HT-29 (cell line): ENCODE results near the gene KNDC1. TPM values are rescaled to one million over a fixed set of nuclear protein-coding genes. Genes with fewer than 3 reads are reported as not detected.
A peak's percentile ranks its signal among the peaks of the same experiment; 100 is the strongest.
"Not testable (repeated sequence)": the region's sequence is repeated elsewhere in the genome, so short reads cannot be mapped to it uniquely, and the experiment has no call there.

Experiments
- DNase-seq: peaks from one replicate; pipeline ENCODE4 v3.0.0-alpha.2; 2015; ENCODE audit warnings: low spot score
- total RNA-seq: library from RNA; depleted of rRNA; stranded (reverse); fragments of >200 nt; shearing (Covaris generic); gene quantifications from 2 replicates; pipeline ENCODE4 v1.2.3, GENCODE V29; 2014

KNDC1 gene
- total RNA-seq, 1 experiment from 2014 or later, result 0.08 TPM

- peak; percentile 71 for DNase-seq
These were observed 99.0 kb downstream of the KNDC1 start for GRCh38 chr10:133258818-133259601.

DNA sequence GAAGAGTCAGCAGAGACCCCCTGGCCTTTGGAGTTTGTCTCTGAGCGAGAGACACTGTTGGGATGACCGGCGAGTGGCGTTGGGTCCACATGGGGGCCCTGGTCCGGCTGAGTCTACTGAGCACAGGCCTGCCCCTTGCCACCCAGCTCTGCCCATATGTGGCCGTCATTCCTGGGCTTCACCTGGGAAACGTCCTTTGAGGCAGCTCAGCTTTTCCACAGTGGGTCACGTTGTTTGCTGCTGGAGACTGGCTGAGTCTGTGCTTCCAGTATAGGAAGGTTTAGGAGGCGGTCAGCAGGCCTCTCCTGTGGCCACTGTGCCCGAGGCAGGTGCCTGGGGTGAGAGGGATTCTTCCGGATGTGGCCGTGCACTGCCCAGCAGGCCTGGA is 99.6 kb downstream of the KNDC1 start:
- no peak for DNase-seq

- peak; percentile 50 for DNase-seq
These were observed 101.1 kb downstream of the KNDC1 start for GRCh38 chr10:133260895-133261725.

- peak; percentile 49 for DNase-seq
These were observed 101.8 kb downstream of the KNDC1 start for GRCh38 chr10:133261726-133262325.

DNA sequence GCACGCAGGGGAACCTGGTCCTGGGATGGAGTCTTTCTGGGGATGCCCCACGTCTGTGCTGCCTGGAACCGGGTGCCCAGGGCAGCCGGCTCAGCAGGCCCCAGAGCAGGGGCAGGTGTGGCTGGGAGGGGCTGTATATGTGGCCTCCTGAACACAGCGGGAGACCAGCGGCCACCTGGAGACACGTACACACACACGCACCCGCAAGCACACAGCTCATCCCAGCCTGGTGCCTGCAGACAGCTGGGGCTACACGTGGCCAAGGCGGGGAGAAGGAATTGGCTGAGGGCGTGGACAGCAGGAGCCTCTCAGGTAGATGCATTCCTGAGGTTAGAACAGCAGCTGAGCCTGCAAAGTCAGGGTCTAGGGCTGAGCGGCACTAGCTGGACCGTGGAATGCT is 102.7 kb downstream of the KNDC1 start:
- no peak for DNase-seq

DNA sequence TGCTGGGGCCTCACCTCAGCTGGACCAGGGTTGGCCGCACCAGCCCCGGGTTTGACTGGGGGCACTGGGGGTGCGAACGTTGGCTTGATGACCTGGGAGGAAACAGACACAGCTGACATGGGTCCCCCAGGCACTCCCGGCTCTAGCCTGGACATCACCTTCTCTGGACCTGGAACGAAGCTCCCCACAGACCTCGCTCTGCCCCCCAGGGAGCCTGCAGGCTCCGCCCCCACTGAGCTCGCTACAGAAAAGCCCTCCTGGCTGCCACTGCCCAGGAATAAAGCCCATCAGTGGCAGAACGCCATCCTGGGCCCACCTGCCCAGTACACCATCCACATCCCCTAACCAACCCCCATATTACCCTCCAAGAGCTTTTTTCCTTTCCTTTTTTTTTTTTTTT is 103.7 kb downstream of the KNDC1 start:
- no peak for DNase-seq

DNA sequence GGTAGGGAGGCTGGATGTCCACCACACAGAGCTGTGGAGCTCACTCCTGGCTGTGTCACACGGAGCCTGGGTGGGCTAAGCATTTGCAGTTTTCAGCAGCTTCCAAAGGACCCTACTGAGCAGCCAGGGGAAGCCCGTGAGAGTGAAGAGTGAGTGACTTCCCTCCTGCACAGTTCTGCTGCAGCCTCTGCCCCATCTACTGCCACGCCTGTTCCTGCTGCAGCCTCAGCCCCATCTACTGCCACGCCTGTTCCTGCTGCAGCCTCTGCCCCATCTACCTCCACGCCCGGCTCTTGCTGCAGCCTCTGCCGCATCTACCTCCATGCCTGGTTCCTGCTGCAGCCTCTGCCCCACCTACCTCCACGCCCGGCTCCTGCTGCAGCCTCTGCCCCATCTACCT is 104.4 kb downstream of the KNDC1 start:
- DNase-seq, result no peak

- not testable (repeated sequence) for DNase-seq
These were observed 105.0 kb downstream of the KNDC1 start for GRCh38 chr10:133265052-133265451.

DNA sequence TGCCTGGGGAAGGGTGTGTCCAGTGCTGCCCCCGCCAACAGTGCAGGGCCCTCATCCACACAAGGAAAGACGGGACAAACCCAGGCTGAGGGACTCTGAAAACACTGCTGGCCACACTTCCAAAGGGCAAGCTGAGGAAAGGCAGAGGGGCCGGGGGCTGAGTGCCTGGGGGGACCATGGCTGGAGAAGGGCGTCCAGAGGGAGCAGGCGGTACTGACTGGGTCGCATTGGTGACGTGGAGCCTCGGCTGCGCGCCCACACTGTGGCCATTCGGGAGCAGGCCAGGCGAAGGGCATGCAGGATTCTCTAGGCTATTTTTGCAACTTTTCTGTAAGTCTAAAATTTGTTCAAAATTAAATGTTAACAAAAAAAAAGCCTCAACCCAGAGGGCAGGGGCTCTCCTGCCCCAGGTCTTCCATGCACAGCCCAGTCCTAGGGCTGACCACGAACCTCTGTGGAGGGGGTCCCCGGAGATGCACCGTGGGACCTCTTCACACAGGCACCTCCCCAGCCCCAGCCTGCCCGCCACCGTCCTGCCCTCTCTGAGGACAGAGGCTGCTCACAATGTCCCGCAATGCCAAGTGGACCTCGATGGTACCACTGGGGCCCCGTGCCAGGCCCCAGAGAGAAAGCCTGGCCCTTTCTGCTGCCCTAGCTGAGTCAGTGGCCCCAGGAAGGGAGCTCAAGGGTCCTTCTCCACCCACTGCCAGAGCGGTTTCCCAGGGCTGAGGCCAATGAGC is 106.2 kb downstream of the KNDC1 start:
- DNase-seq, result no peak

DNA sequence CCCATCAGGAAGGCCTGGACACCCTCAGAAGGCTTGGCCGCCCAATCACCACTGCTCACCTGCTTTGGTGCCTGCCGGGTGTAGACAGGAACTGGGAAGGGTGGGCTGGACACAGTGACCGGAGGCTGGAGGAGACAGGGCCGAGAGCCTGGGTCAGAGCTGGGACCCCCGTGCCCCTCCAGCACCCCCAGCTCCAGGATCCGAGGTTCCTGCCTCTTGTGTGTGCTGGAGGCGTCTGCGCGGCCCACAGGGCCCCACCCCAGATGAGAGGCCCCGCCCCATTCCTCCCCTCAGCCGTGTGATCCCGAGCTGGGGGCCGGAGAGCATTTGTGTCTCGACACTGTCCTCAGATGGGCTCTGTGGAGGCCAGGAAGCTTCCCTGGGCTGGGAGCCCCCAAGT is 107.3 kb downstream of the KNDC1 start:
- no peak for DNase-seq

DNA sequence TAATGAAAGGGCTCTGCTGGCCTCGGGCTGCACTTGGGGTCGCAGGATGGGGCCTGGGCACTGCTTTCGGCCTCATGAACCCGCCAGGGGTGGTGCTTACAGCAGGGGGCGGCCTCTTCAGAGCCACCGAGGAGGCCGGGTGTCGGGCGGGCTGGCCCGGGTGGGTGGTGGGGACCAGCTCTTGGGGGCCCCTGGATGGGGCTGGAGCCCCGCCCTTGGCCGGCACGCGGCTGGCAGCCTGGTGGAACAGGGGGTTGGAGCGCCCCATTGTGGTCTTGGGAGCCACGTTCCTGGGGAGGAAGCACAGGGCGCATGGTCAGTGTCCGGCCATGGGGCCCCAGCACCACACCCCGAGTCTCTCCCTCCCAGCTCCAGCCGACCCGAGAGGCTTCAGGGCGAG is 107.8 kb downstream of the KNDC1 start:
- no peak for DNase-seq

- DNase-seq, result no peak
These were observed 108.5 kb downstream of the KNDC1 start for GRCh38 chr10:133268532-133268931.

DNA sequence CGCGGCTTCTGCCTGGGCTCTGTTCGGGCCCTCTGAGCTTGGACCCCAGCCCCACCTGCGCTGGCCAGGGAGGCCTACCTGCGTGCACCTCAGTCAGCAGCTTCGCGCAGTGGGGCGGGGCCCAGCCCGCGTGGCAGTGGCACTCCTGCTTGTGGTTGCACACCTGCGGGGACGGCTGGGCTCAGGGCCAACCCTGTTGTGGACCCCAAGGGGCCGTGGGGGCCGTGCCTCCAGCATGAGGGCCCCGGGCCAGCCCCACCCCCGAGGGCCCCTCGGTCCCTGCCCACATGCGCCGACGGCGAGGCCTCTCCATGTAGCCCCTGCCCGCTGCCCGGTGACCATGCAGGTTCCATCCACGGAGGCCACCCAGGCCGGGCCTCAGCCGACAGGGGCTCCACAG is 109.3 kb downstream of the KNDC1 start:
- no peak for DNase-seq

GRCh38 chr10:133270204-133270603 is 110.2 kb downstream of the KNDC1 start:
- no peak for DNase-seq

DNA sequence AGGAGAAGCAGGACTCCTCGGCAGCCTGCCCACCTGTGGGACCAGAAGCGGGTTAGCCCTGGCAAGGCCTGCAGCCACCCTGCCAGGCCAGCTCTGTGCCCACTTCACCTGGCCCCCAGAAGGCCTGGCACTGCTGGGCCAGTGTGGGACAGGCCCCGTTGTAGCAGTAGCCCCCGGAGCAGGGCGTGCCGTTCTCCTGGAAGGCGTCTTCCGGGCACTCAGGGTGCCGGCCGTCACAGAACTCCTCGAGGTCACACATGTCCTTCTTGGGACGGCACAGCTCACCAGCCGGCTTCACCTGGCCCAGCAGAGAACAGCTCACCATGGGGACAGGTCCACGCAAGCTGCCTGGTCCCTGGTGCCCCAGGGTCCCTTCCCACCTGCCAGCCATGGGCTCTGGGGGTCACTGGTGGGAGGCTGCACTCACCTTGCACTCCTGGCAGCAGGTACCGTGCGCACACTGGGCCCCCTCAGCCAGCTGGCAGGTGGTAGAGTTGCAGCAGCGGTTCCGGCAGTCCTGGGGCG is 110.8 kb downstream of the KNDC1 start:
- DNase-seq, result no peak

GRCh38 chr10:133271521-133272300 is 111.7 kb downstream of the KNDC1 start:
- no peak for DNase-seq

DNA sequence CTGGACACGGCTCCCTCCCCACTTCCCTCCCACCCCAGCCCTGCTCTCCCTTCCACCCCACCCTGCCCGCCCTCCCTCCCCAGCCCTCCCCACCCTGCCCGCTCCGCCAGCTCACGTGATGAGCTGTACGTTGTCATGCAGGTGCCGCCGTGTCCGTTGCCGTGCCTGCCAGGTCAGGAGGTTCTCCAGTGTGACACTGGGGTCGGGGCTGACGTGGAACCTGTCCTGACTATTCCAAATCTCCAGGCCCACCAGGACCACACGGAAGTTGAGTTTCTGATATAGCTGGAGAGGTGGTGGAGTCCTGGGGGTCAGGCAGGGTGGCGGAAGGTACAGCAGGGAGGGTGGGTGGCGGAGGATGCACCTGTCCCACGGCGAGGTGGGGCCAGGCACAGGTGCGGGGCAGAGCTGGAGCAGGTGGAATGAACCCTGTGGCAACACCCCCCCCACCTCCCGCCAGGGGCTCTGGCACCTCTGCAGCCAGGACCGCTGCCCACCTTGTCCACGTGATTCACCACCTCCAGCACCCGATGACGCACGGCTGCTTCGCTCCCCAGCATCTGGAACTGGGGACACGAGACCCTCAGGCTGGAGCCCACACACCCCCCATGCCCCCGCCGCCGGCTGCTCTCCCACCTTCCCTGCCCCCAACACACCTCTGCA is 112.4 kb downstream of the KNDC1 start:
- no peak for DNase-seq

- no peak for DNase-seq
These were observed 113.0 kb downstream of the KNDC1 start for GRCh38 chr10:133272964-133273420.

DNA sequence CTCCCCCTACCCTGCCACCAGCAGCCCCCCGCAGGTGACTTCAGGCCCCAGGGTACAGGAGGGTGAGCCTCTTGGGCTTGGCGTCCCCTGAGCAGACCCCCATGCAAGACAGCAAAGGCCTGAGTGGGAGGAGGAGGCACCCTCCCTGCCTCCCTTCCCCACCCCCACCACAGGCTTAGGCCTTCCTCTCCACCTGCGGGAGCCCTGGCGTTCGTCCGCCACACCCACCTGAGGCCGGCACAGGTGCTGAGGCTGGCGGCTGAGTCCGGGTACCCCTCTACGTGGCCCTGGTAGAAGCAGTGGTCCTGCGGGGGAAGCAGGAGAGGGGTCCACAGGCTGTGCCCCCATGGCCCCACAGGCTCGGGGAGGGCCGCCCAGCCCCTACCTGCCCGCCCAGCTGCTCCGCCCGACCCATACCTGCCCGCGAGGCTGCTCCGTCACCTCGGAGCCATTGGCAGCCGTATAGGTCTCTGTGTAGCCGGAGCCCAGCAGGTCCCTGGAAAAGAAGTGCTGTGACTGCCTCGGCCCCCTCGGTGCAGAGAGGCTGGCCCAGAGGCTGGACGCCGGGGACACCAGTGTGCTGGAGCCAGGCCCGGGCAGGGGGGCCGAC is 113.6 kb downstream of the KNDC1 start:
- no peak for DNase-seq
